Muscle layer of duodenum (tissue), 2 donors: ENCODE measurements around the gene IL4R.
"Not testable (repeated sequence)": the region's sequence is repeated elsewhere in the genome, so short reads cannot be mapped to it uniquely, and the experiment has no call there.

ENCODE experiments used
- H3K27ac ChIP-seq: one replicate; pipeline ENCODE4 v1.7.0; 2013; ENCODE audit warnings: mild to moderate bottlenecking, low read length
- H3K27me3 ChIP-seq: one replicate; pipeline ENCODE4 v1.7.0; 2013; ENCODE audit warnings: low read depth, mild to moderate bottlenecking, control low read depth, low read length
- H3K36me3 ChIP-seq, 2 donors: one replicate each; pipeline ENCODE4 v1.7.0; 2013; ENCODE audit warnings: low read length in 2 of 2, control low read depth in 1 of 2, mild to moderate bottlenecking in 1 of 2; ENCODE audit not compliant: insufficient read depth in 2 of 2, control insufficient read depth in 1 of 2
- H3K4me1 ChIP-seq, 2 donors: one replicate each; pipeline ENCODE4 v1.7.0; 2013; ENCODE audit warnings: low read length in 2 of 2, mild to moderate bottlenecking in 2 of 2, control low read depth in 1 of 2, moderate library complexity in 1 of 2; ENCODE audit not compliant: insufficient read depth in 2 of 2, control insufficient read depth in 1 of 2
- H3K4me3 ChIP-seq, 2 donors: one replicate each; pipeline ENCODE4 v1.7.0; 2013; ENCODE audit warnings: low read length in 2 of 2, low read depth in 1 of 2, mild to moderate bottlenecking in 1 of 2
- H3K9me3 ChIP-seq, 2 donors: one replicate each; pipeline ENCODE4 v1.7.0; 2013; ENCODE audit warnings: low read length in 2 of 2, control low read depth in 1 of 2, mild to moderate bottlenecking in 1 of 2; ENCODE audit not compliant: control insufficient read depth in 1 of 2
- donor health status: healthy.

IL4R gene

DNA sequence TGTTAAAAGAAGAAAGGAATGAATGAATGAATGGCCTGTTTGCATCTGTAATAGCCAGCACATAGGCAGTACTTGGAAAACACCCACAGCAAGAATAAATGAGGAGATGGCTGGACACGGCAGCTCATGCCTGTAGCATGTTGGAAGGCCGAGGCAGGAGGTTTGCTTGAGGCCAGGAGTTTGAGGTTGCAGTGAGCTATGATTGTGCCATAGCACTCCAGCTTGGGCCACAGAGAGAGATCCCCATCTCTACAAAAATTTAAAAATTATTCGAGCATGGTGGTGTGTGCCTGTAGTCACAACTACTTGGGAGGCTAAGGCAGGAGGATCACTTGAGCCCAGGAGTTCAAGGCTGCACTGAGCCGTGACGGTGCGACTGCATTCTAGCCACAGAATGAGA lies 12.5 kb downstream of the IL4R start:
- no peaks in the 10 kb centered on the region for H3K9me3 ChIP-seq
- no peaks in the 10 kb centered on the region for H3K36me3 ChIP-seq
- H3K27ac ChIP-seq = peak overlapping the region; percentile 94
- H3K4me3 ChIP-seq = peak overlapping the region in 1 of 2 donors; percentile 45
- H3K4me1 ChIP-seq = peaks cover 17 to 32% of the 10 kb centered on the region in 2 donors
- H3K27me3 ChIP-seq = no peaks in the 10 kb centered on the region

GRCh38 chr16:27326738-27327585 lies 13.2 kb downstream of the IL4R start:
- no peaks in the 10 kb centered on the region for H3K27me3 ChIP-seq
- peak overlapping the region; percentile 94 for H3K27ac ChIP-seq
- peaks cover 16 to 32% of the 10 kb centered on the region in 2 donors for H3K4me1 ChIP-seq
- H3K36me3 ChIP-seq = no peaks in the 10 kb centered on the region
- H3K9me3 ChIP-seq = no peaks in the 10 kb centered on the region
- H3K4me3 ChIP-seq = peak overlapping the region in 1 of 2 donors; percentile 53

GRCh38 chr16:27327586-27327915 lies 13.8 kb downstream of the IL4R start:
- no peaks in the 10 kb centered on the region for H3K9me3 ChIP-seq
- no peaks in the 10 kb centered on the region for H3K27me3 ChIP-seq
- peaks cover 0 to 3% of the 10 kb centered on the region in 2 donors for H3K36me3 ChIP-seq
- H3K4me3 ChIP-seq = peak overlapping the region in 1 of 2 donors; percentile 53
- peaks cover 11 to 32% of the 10 kb centered on the region in 2 donors for H3K4me1 ChIP-seq
- peak overlapping the region; percentile 94 for H3K27ac ChIP-seq

DNA sequence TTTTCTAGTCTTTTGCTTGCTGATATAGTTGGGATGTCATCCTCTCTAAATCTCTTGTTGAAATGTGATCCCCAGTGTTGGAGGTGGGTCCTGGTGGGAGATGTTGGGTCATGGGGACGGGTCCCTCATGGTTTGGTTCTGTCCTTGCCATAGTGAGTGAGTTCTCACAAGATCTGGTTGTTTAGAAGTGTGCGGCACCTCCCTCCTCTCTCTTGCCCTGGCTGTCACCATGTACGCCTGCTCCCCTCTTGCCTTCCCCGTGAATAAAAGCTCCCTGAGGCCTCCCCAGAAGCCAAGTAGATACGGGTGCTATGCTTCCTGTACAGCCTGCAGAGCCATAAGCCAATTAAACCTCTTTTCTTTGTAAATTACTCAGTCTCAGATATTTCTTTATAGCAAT lies 15.2 kb downstream of the IL4R start:
- H3K4me1 ChIP-seq = peaks cover 11 to 23% of the 10 kb centered on the region in 2 donors
- no peak overlapping the region for H3K4me3 ChIP-seq
- H3K9me3 ChIP-seq = no peaks in the 10 kb centered on the region
- H3K27me3 ChIP-seq = no peaks in the 10 kb centered on the region
- peaks cover 0 to 3% of the 10 kb centered on the region in 2 donors for H3K36me3 ChIP-seq
- peak overlapping the region; percentile 41 for H3K27ac ChIP-seq

DNA sequence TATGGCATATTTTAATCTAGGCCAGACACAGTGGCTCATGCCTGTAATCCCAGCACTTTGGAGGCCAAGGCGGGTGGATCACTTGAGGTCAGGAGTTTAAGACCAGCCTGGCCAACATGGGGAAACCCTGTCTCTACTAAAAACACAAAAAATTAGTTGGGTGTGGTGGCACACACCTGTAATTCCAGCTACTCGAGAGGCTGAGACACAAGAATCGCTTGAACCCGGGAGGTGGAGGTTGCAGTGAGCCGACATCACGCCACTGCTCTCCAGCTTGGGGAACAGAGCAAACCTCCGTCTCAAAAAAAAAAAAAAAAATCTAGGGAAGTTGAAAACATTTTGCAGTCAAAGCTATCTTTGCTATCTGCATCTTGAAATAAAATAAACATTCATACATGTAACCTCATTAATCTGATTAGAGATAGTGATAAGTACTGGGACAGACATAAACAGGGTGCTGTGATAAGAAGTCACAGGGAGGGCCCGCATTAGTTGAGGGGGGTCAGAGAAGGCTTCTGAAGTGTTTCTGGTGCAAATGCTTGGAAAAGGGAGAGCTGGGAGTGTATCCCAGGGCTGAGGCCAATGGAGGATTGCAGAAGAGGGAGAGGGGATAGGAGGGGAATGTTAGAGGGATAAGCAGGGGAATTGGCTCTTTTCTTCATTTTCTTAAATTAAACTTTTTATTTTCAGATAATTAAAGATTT lies 15.8 kb downstream of the IL4R start:
- H3K36me3 ChIP-seq, H3K9me3 ChIP-seq, H3K27me3 ChIP-seq: not testable (repeated sequence)
- Histone ChIP-seq H3K4me1 (peaks cover 11 to 23% of the 10 kb centered on the region in 2 donors), H3K27ac (peak overlapping the region; percentile 98), H3K4me3 (peak overlapping the region in 1 of 2 donors; percentile 24)

- no peaks in the 10 kb centered on the region for H3K9me3 ChIP-seq
- H3K4me1 ChIP-seq = peaks cover 11 to 21% of the 10 kb centered on the region in 2 donors
- H3K4me3 ChIP-seq = peak overlapping the region in 1 of 2 donors; percentile 24
- no peaks in the 10 kb centered on the region for H3K27me3 ChIP-seq
- peak overlapping the region; percentile 98 for H3K27ac ChIP-seq
- H3K36me3 ChIP-seq = peaks cover 0 to 17% of the 10 kb centered on the region in 2 donors
Measured at GRCh38 chr16:27330542-27330941, 16.8 kb downstream of the IL4R start.

- no peaks in the 10 kb centered on the region for H3K27me3 ChIP-seq
- peaks cover 0 to 20% of the 10 kb centered on the region in 2 donors for H3K36me3 ChIP-seq
- no peak overlapping the region for H3K4me3 ChIP-seq
- peaks cover 12 to 15% of the 10 kb centered on the region in 2 donors for H3K4me1 ChIP-seq
- H3K27ac ChIP-seq = peak overlapping the region; percentile 73
- H3K9me3 ChIP-seq = no peaks in the 10 kb centered on the region
Measured at GRCh38 chr16:27332105-27332504, 18.3 kb downstream of the IL4R start.

GRCh38 chr16:27333104-27333503 lies 19.3 kb downstream of the IL4R start:
- Histone ChIP-seq H3K9me3 (no peaks in the 10 kb centered on the region), H3K27ac (peak overlapping the region; percentile 73), H3K4me1 (peaks cover 15 to 17% of the 10 kb centered on the region in 2 donors), H3K36me3 (peaks cover 0 to 20% of the 10 kb centered on the region in 2 donors), H3K27me3 (no peaks in the 10 kb centered on the region), H3K4me3 (peak overlapping the region in 1 of 2 donors; percentile 32)

- Histone ChIP-seq H3K9me3 (no peaks in the 10 kb centered on the region), H3K27me3 (no peaks in the 10 kb centered on the region), H3K36me3 (peaks cover 0 to 20% of the 10 kb centered on the region in 2 donors), H3K4me1 (peaks cover 15 to 17% of the 10 kb centered on the region in 2 donors), H3K27ac (peak overlapping the region; percentile 73), H3K4me3 (peak overlapping the region in 1 of 2 donors; percentile 32)
Measured at GRCh38 chr16:27333549-27333948, 19.8 kb downstream of the IL4R start.

GRCh38 chr16:27334192-27334764 lies 20.5 kb downstream of the IL4R start:
- Histone ChIP-seq H3K27ac (peak overlapping the region; percentile 73), H3K36me3 (peaks cover 0 to 24% of the 10 kb centered on the region in 2 donors), H3K4me1 (peaks cover 15 to 17% of the 10 kb centered on the region in 2 donors), H3K4me3 (peak overlapping the region; percentile 32 to 44), H3K9me3 (no peaks in the 10 kb centered on the region), H3K27me3 (no peaks in the 10 kb centered on the region)

DNA sequence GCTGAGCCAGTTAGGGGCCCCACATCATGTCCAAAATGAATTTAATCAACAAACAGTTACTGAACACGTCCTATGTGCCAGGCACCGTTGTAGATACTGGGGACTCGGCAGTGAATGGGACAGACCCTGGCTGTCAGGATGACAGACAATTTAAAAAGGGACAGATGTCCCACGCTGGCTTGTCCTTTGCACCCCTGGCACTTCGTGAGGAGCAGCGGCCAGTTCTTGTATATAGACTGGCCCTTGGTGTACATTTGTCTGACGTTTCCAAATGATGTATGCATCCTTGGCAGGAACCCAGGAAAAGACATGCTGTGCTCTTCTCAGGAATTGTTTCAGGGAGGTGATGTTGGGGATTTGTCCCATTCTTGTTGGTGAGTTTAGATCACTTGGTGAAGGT lies 21.1 kb downstream of the IL4R start:
- H3K36me3 ChIP-seq = peaks cover 0 to 27% of the 10 kb centered on the region in 2 donors
- no peaks in the 10 kb centered on the region for H3K27me3 ChIP-seq
- peak overlapping the region; percentile 73 for H3K27ac ChIP-seq
- no peaks in the 10 kb centered on the region for H3K9me3 ChIP-seq
- H3K4me3 ChIP-seq = peak overlapping the region; percentile 32 to 44
- peaks cover 11 to 12% of the 10 kb centered on the region in 2 donors for H3K4me1 ChIP-seq
